Measurements from ENCODE around the gene MAP3K3.

MAP3K3 gene

GRCh38 chr17:63685578-63685977, 63.4 kb downstream of the MAP3K3 start:
- no peak overlapping the region for H3K27ac ChIP-seq (ENCODE audit: low read length)
- H3K9me3 ChIP-seq (ENCODE audit: insufficient read depth, low read length, severe bottlenecking), result no peaks in the 10 kb centered on the region
- no peak overlapping the region for H3K9ac ChIP-seq (ENCODE audit: low read depth, low read length)
- H4K20me1 ChIP-seq (ENCODE audit: insufficient read depth, low read length), result no peaks in the 10 kb centered on the region; the same call in 1 of the 2 replicates
- H3K4me3 ChIP-seq (ENCODE audit: low read depth in 1 of 2, low read length in 2 of 2), result no peak overlapping the region
- H3K4me2 ChIP-seq (ENCODE audit: insufficient read depth, low read length), result no peak overlapping the region
- ATAC-seq (ENCODE audit: insufficient read depth, low read depth) (no peak), DNase-seq (no peak)
- H2AFZ ChIP-seq (ENCODE audit: low read depth, low read length), result no peak overlapping the region
- H3K36me3 ChIP-seq (ENCODE audit: insufficient read depth, low read length), result peaks cover 85% of the 10 kb centered on the region
- no peaks in the 10 kb centered on the region for H3K27me3 ChIP-seq (ENCODE audit: insufficient read depth, low read length, poor library complexity)
- no peaks in the 10 kb centered on the region for H3K4me1 ChIP-seq (ENCODE audit: insufficient read depth, low read length)
- TF ChIP-seq EZH2 (IDR thresholded peaks at IDR 0.05; ENCODE audit: borderline replicate concordance, low read depth, low read length, severe bottlenecking), result no peak
- no peak for TF ChIP-seq CTCF (IDR thresholded peaks at IDR 0.05; ENCODE audit: borderline replicate concordance, extremely low read depth, low read length, poor library complexity, severe bottlenecking)
- 0 out of 2 replicates have a peak, but pooled peaks cover 2% of the 10 kb centered on the region for H3K79me2 ChIP-seq (ENCODE audit: insufficient read depth, low read length)

- peaks cover 86% of the 10 kb centered on the region for H3K36me3 ChIP-seq (ENCODE audit: insufficient read depth, low read length)
These were observed 64.0 kb downstream of the MAP3K3 start for GRCh38 chr17:63686138-63686685.

GRCh38 chr17:63688396-63689020, 66.3 kb downstream of the MAP3K3 start:
- no peak overlapping the region for H3K4me3 ChIP-seq (ENCODE audit: low read depth in 1 of 2, low read length in 2 of 2)
- H3K4me1 ChIP-seq (ENCODE audit: insufficient read depth, low read length), result no peaks in the 10 kb centered on the region
- TF ChIP-seq CTCF (IDR thresholded peaks at IDR 0.05; ENCODE audit: borderline replicate concordance, extremely low read depth, low read length, poor library complexity, severe bottlenecking), result no peak
- no peak for TF ChIP-seq EZH2 (IDR thresholded peaks at IDR 0.05; ENCODE audit: borderline replicate concordance, low read depth, low read length, severe bottlenecking)
- H2AFZ ChIP-seq (ENCODE audit: low read depth, low read length), result no peak overlapping the region
- H3K36me3 ChIP-seq (ENCODE audit: insufficient read depth, low read length), result peaks cover 86% of the 10 kb centered on the region
- H3K27me3 ChIP-seq (ENCODE audit: insufficient read depth, low read length, poor library complexity), result no peaks in the 10 kb centered on the region
- ATAC-seq (ENCODE audit: insufficient read depth, low read depth) (no peak), DNase-seq (no peak)
- H4K20me1 ChIP-seq (ENCODE audit: insufficient read depth, low read length), result no peaks in the 10 kb centered on the region; the same call in none of the 2 replicates
- no peaks in the 10 kb centered on the region for H3K9me3 ChIP-seq (ENCODE audit: insufficient read depth, low read length, severe bottlenecking)
- H3K9ac ChIP-seq (ENCODE audit: low read depth, low read length), result no peak overlapping the region
- H3K27ac ChIP-seq (ENCODE audit: low read length), result no peak overlapping the region
- H3K79me2 ChIP-seq (ENCODE audit: insufficient read depth, low read length), result no peaks in the 10 kb centered on the region
- H3K4me2 ChIP-seq (ENCODE audit: insufficient read depth, low read length), result no peak overlapping the region

More at GRCh38 chr17:63686138-63686685, 64.0 kb downstream of the MAP3K3 start:
- H3K4me3 ChIP-seq (ENCODE audit: low read depth in 1 of 2, low read length in 2 of 2), result no peak overlapping the region
- no peak overlapping the region for H3K27ac ChIP-seq (ENCODE audit: low read length)
- H4K20me1 ChIP-seq (ENCODE audit: insufficient read depth, low read length), result no peaks in the 10 kb centered on the region; the same call in 1 of the 2 replicates
- 0 out of 2 replicates have a peak, but pooled peaks cover 2% of the 10 kb centered on the region for H3K79me2 ChIP-seq (ENCODE audit: insufficient read depth, low read length)
- H3K9me3 ChIP-seq (ENCODE audit: insufficient read depth, low read length, severe bottlenecking), result no peaks in the 10 kb centered on the region
- no peaks in the 10 kb centered on the region for H3K4me1 ChIP-seq (ENCODE audit: insufficient read depth, low read length)
- no peak overlapping the region for H3K9ac ChIP-seq (ENCODE audit: low read depth, low read length)
- H3K27me3 ChIP-seq (ENCODE audit: insufficient read depth, low read length, poor library complexity), result no peaks in the 10 kb centered on the region
- H2AFZ ChIP-seq (ENCODE audit: low read depth, low read length), result no peak overlapping the region
- DNase-seq, result no peak
- no peak overlapping the region for H3K4me2 ChIP-seq (ENCODE audit: insufficient read depth, low read length)
- TF ChIP-seq EZH2 (IDR thresholded peaks at IDR 0.05; ENCODE audit: borderline replicate concordance, low read depth, low read length, severe bottlenecking) (no peak), CTCF (IDR thresholded peaks at IDR 0.05; ENCODE audit: borderline replicate concordance, extremely low read depth, low read length, poor library complexity, severe bottlenecking) (no peak)
- no peak for ATAC-seq (ENCODE audit: insufficient read depth, low read depth)

Measured in DND-41 (cell line).